Measurements from ENCODE around the gene CDC20.

The CDC20 gene

DNA sequence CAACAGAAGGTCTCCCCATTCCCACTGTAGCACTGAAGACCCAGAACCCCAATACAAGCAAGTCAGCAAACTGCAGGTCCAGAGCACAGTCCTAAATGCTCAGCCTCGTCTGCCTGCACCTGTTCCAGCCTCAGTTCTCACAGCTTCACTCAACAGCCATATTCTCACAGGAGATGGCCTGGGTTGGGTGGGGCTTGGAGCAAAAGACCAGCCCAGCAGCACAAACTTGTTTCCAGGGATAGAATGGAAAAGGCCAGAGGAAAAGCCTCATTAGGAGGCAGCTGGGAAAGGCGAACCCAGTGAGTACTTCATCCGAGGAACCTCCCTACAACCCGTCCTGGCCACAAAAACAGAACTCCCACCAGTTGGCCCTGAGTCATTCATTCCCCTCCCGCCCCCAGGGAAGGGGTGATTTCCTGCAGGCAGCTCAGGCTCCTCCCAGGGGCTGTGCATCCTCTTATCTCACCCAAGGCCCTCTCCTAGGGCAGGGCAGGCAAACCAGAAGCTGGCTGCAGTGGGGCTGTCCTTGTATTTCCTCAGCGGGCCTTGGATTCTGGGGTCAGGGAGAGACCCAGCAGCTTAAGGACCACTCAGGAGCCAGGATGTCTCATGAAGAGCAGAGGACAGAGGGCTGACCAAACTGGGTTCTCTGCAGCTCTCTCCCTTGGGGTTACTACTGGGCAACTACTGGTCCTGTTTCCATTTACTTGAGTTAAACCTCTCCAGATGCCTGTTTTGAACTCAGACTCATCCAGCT, 28.6 kb upstream of the CDC20 start:
- peak; percentile 34 for DNase-seq (ENCODE audit: low read depth)
- no peak overlapping the region for H3K4me3 ChIP-seq (ENCODE audit: low read depth, low read length)
- TF ChIP-seq CTCF (IDR thresholded peaks at IDR 0.05; ENCODE audit: insufficient read depth, low read depth, low read length, missing control alignments): no peak

DNA sequence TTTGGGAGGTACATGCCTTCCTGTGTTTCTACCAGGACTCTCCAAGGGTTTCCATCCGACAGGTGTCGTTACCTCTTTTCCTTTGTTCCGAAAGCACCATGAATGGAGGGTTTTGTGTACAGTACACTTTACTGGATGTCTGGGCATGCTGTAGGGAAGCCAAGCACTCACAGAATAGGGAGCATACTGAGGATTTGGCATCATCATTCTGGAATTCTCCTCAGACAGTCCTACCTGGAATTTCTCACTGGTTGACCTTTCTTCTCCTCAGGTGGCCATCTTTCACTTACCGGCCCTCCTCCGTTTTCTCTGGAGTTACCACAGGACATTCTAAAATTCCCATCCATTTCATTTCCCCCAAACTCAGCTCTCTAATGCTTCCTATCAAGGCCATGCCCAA, 27.1 kb upstream of the CDC20 start:
- no peak for DNase-seq (ENCODE audit: low read depth)
- no peak for TF ChIP-seq CTCF (IDR thresholded peaks at IDR 0.05; ENCODE audit: insufficient read depth, low read depth, low read length, missing control alignments)
- H3K4me3 ChIP-seq (ENCODE audit: low read depth, low read length): no peak overlapping the region

GRCh38 chr1:43334453-43335205, 24.2 kb upstream of the CDC20 start:
- H3K4me3 ChIP-seq (ENCODE audit: low read depth, low read length): no peak overlapping the region
- no peak for DNase-seq (ENCODE audit: low read depth)
- TF ChIP-seq CTCF (IDR thresholded peaks at IDR 0.05; ENCODE audit: insufficient read depth, low read depth, low read length, missing control alignments): no peak

DNA sequence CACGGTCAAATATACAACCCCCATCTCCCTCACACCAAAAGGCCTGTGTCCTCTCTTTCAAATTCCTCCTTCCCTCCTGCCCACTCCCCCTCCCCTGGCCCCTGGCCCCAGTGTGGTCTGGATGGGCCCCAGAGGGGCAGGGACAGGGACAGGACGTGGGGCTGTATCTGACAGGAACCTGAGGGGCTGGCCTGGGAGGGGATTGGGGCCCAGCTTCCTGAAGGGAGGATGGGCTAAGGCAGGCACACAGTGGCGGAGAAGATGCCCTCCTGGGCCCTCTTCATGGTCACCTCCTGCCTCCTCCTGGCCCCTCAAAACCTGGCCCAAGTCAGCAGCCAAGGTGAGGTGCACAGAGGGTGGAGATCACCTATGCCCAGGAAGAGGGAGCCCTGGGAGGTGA, 21.2 kb upstream of the CDC20 start, which contains the start of gene MPL:
Gene MPL, plus strand, starts transcription at position 231 of the 400 bp plus-strand sequence. Its CDS starts 31 bp downstream, at position 262.
- DNase-seq (ENCODE audit: low read depth): no peak
- TF ChIP-seq CTCF (IDR thresholded peaks at IDR 0.05; ENCODE audit: insufficient read depth, low read depth, low read length, missing control alignments): no peak
- H3K4me3 ChIP-seq (ENCODE audit: low read depth, low read length): no peak within 1 kb of the TSS

GRCh38 chr1:43338001-43338400, 20.8 kb upstream of the CDC20 start:
- H3K4me3 ChIP-seq (ENCODE audit: low read depth, low read length): no peak overlapping the region
- no peak for DNase-seq (ENCODE audit: low read depth)
- TF ChIP-seq CTCF (IDR thresholded peaks at IDR 0.05; ENCODE audit: insufficient read depth, low read depth, low read length, missing control alignments): no peak

DNA sequence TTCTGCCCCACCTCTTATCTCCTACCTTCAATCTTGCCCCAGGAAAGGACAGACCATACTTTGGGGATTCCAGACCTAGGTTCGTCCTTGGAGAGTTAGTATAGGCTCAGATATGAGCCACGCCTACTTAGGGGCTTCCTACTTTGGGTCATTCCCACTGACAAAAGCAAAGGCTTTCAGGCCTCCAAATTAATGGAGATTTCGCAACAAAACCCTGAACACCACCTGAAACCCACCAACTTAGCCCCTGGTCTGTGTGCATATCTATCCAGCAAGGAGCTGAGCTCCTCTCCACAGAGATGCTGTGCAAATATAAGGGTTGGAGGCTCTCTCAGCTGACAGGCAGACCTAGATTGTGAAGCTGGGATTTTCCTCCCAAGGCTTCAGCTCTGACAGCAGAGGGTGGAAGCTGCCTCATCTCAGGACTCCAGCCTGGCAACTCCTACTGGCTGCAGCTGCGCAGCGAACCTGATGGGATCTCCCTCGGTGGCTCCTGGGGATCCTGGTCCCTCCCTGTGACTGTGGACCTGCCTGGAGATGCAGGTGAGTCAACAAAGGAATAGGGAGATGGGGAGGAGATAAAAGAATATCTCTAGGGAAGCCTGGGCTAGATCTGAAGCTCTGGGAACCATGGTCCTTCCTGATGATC, 19.1 kb upstream of the CDC20 start:
- H3K4me3 ChIP-seq (ENCODE audit: low read depth, low read length): no peak overlapping the region
- TF ChIP-seq CTCF (IDR thresholded peaks at IDR 0.05; ENCODE audit: insufficient read depth, low read depth, low read length, missing control alignments): no peak
- no peak for DNase-seq (ENCODE audit: low read depth)

Data from GM12865 (cell line).